DMS53 (cell line): ENCODE data around the gene PILRB.
A peak's percentile ranks its signal among the peaks of the same experiment; 100 is the strongest.

Experiments
- DNase-seq: peaks from one replicate; lab custom pipeline; 2025; lab: John Stamatoyannopoulos, UW

PILRB gene

DNA sequence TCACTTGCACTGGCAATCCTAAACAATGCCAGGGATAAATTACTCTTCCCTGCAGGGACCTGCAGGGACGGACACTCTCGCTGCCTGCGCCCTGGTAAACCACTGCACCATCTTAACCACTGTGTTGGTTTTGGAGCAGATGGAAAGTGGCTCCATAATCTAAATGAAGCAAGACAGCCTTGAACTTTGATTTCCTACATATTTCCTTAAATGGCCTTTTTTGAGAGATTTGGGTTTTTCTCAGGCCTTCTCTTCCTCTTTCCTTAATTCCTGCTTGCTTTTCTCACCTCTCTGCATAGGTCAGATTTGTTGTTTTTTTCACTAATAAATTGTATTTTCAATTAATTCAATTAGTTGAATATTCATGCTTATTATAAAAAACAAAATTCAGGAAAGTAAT, 18.1 kb downstream of the PILRB start:
- no peak for DNase-seq

DNA sequence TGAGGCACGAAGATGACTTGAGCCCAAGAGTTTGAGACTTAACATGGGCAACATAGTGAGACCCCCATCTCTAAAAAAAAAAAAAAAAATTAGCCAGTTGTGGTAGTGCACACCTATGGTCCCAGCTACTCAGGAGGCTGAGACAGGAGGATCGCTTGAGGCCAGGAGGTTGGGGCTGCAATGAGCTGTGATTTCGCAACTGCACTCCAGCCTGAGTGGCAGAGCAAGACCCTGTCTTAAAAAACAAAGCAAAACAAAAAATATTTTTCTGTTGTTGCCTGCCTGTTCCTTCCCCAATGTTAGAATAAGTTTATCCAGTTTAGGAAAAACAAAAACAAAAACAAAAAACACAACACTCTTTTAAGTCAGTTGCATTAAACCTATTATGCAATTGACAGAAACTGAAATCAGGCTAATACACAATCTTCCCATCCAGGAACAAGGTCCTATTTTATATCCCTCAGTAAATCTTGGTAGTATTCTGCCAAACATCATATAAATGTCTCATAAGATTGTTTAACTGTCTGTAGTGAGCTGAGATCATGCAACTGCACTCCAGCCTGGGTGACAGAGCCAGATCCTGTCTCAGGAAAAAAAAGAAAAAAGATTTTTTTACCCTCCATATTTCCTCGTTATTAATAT, 20.3 kb downstream of the PILRB start:
- no peak for DNase-seq

DNA sequence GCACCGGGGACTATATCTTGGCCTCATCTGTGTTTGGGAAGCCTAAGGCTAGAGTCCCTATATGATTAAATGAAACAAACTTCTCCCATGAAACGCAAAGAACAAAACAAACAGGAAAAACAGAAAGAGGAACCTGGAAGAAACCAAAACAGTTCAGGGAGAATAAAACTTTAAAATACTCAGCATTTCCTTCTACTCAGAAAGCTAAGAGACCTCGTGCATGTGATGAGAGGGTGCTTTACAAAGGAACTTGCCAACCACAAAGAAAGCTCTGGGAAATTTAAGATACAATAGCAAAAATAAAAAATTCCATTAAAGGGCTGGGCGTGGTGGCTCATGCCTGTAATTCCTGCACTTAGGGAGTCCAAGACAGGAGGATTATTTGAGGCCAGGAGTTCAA, 22.3 kb downstream of the PILRB start:
- DNase-seq = no peak

DNA sequence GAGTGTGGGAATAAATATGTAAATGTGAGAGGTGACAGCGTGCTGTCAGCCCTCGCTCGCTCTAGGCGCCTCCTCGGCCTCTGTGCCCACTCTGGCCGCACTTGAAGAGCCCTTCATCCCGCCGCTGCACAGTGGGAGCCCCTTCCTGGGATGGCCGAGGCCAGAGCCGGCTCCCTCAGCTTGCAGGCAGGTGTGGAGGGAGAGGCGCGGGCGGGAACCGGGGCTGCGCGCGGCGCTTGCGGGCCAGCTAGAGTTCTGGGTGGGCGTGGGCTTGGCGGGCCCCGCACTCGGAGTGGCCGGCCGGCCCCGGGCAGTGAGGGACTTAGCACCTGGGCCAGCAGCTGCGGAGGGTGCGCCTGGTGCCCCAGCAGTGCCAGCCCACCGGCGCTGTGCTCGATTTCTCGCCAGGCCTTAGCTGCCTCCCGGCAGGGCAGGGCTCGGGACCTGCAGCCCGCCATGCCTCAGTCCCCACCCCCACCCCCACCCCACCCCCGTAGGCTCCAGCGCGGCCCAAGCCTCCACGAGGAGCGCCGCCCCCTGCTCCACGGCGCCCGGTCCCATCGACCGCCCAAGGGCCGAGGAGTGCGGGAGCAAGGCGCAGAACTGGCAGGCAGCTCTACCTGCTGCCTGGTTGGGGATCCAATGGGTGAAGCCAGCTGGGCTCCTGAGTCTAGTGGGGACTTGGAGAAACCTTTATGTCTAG, 23.8 kb downstream of the PILRB start:
- DNase-seq = peak; percentile 53

DNA sequence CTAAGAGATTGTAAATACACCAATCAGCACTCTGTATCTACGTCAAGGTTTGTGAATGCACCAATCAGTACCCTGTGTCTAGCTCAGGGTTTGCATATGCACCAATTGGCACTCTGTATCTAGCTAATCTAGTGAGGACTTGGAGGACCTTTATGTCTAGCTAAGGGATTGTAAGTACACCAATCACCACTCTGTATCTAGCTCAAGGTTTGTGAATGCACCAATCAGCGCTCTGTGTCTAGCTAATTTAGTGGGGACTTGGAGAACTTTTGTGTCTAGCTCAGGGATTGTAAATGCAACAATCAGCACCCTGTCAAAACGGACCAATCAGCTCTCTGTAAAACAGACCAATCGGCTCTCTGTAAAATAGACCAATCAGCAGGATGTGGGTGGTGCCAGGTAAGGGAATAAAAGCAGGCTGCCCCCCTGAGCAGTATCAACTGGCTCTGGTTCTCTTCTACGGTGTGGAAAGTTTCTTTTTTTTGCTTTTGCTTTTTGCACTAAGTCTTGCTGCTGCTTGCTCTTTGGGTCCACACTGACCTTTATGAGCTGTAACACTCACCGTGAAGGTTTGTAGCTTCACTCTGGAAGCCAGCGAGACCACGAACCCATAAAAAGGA, 24.4 kb downstream of the PILRB start:
- peak; percentile 94 for DNase-seq

DNA sequence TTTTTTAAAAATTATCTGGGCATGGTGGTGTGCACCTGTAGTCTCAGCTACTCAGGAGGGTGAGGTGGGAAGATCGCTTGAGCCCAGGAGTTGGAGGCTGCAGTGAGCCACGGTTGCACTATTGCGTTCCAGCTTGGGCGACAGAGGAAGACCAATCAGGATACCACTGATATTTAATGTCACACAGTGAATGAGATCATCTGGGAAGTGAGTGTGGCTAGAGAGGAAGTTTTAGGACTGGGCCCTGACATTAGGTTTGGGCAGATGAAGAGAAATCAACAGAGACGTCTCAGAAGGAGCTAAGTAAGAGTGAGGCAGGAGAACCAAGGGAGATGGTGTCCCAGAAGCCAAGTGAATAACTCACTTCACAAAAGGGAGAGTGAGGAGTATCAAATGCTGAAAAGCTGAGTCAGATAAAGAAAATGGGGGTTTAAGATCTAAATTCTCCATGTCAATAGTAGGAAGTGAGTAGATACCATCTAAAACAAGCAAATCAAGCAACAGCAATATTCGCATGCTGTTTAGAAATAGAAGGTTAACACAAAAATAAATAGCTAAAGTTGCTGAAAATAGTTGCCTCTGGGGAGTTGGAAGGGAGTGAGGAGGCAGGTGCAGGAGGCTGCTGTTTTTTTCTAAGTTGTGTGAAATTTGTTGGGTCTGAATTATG, 26.8 kb downstream of the PILRB start:
- no peak for DNase-seq

DNA sequence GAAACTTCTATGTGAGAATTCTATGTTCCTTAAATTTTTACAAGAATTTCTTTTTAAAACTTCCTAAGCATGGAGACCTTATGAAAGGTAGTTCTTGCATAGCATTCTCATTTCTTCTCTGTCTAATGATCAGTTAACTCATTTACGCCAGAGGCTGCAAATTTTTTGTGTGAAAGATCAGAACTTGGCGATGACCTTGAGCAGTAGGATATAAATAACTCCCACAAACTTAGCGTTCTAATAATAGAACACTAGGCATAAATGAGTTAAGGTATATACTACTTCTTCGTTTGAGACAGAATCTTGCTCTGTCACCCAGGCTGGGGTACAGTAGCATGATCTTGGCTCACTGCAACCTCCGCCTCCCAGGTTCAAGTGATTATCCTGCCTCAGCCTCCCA, 29.0 kb downstream of the PILRB start:
- DNase-seq = no peak

DNA sequence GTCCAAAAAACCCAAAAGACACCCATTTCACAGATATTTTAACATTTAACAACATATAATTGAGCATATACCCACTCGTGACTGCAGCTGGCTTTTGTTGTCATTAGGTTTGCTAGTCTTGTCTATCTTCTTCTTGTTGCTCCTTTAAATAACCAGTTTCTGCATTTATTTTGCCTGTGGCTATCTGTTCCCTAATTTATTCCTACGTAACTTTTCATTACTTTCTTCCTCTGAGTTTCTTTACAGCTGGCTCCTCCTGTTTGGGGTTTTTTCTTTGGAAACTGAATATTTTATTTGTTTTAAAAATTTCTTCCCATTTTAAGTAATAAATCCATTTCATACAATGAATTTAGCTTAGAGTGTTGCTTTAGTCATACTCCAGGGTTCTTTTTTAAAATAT, 29.8 kb downstream of the PILRB start:
- no peak for DNase-seq

DNA sequence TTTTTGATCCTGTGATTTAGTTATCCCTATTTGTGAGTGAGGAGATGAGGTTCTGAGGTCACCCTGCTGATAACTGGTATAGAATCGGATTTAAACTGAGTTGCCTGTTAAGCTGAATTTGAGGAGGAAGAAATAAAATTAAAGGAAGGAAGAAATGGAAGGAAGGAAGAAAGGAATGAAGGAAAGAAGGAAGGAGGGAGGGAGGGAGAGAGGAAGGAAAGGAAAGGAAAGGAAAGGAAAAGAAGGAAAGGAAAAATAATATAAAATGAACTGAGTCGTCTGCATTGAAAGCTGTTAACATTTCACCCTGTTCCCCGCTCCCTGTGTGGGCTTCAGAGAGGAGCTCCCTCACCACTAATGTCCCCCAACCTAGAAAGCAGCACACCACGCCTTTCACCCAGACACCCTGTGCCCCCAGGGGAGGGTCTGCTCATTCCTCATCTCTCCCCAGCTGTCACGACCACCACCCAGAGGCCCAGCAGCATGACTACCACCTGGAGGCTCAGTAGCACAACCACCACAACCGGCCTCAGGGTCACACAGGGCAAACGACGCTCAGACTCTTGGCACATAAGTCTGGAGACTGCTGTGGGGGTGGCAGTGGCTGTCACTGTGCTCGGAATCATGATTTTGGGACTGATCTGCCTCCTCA, 31.6 kb downstream of the PILRB start:
- no peak for DNase-seq

DNA sequence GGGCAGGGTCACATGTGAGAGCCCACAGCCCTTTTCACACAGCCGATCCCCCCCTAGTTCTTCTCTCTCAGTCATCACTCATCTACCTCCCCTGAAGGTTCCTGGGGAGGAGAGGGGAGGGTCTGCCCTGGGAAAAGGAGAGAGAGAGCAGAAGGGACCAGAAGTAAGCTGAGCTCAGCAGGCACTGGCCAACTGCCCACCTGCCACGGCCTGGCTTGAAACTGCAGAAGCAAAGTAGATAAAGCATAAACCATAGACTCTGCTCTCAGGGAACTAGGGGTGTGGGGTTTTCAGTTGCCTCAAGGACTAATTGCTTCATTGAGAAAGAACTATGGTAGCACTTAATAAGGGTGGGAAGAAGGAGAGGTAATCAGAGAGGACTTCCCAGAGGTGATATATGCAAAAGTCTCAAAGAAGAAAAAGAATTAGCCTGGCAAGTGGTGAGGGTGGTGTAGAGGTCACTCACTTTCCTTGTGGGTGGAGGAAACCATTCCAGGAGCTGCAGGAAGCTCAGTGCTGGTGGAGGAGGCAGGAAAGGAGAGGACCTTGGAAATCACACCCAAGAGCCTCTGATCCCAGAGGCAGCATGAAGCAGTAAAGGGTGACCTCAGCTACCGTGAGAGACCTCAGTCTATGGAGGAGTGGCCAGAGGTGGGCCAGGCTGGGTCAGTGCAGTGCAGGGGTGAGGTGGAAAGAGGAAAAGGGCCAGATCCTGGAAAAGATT, 32.5 kb downstream of the PILRB start:
- DNase-seq = no peak

DNA sequence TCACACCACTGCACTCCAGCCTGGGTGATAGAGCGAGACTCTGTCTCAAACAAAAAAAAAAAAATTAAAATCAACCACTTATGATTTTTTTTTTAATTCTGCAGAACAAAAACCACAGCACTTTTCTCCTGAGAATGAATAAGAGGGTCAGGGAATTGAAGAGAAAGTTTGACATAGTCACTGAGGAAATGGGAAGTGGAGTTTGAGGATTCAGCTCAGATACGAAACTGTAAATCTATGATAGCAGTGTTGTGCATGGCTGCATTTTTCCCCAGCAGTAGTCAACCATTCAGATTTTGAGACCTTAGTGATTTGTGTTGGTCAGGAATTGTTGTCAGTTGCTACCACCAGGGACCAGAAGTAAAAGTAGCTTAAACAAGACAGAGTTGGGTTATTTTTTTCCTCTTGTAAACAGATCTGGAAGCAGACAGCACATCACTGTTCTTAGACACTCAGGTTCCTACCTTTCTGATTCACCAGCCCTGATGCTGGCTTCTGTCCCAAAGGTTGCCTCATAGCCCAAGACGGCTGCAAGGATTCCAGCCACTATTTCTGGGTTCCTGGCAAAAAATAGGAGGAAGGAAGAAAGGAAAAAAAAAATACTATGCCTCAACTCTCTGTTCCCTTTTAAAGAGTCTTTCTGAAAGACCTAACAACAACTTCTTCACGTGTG, 35.5 kb downstream of the PILRB start:
- DNase-seq = no peak

DNA sequence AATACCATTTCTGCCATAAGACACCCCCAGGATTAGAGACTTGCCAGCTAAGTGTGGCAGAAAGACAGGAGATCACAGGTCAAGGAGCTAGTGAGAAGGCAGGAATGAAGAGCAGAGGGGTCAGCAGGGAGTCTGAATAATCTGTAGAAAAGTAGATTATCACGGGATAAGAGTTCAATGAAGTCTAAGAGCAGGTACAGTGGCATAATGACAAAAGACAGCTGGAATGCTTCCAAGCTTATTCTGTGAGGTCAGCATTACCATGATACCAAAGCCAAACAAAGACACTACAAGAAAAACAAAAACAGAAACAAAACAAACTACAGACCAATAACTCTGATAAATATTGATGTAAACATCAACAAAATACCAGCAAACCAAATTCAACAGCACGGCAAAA, 36.2 kb downstream of the PILRB start:
- no peak for DNase-seq

DNA sequence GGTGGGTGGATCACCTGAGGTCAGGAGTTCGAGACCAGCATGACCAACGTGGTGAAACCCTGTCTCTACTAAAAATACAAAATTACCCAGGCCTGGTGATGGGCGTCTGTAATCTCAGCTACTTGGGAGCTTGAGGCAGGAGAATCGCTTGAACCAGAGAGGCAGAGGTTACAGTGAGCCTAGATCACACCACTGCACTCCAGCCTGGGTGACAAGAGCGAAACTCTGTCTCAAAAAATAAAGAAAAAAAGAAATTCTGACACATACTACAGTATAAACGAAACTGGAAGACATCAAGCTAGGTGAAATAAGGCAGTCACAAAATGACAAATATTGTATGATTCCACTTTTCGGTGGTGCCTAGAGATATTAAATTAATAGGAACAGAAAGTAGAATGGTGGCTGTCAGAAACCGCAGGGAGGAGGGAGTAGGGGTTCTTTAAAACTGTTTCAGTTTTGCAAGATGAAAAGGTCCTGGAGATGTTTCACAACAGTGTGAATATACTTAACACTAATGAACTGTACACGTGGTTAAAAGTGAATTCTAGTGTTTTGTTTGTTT, 38.6 kb downstream of the PILRB start:
- no peak for DNase-seq

DNA sequence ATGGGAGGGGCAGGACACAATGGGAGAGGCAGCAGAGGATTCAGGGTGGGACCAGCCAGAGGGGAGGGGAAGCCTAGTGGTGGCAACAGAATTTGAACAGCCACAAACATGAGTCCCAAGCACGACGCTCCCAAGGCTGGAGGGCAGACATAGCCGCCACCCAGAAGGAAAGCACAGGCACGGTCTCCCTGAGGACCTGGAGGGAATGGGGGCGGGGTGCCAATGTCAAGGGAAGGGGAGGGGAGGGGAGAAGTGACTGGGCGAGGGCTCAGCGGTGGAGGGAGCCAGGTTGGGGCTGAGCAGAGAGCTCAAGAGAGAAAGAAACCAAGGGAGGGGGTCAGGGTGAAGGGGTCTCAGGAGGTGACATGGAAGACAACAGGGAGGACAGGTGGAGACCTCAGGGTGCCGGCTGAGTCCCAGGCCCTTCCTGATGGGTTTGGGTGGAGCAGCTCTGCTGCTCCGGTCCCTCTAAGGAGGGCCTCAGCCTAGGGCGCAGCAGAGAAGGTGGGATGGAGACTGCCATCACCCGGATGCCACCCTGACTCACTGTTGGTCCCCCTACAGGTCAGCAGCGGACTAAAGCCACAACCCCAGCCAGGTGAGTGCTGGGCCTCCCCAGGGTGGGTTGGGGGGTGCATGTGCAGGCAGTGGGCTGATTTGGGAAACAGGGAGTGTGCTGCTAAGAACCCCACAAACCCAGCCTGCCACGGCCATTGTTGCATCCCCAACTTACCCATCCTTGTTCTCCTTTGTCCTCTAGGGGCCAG, 39.6 kb downstream of the PILRB start:
- DNase-seq = no peak

DNA sequence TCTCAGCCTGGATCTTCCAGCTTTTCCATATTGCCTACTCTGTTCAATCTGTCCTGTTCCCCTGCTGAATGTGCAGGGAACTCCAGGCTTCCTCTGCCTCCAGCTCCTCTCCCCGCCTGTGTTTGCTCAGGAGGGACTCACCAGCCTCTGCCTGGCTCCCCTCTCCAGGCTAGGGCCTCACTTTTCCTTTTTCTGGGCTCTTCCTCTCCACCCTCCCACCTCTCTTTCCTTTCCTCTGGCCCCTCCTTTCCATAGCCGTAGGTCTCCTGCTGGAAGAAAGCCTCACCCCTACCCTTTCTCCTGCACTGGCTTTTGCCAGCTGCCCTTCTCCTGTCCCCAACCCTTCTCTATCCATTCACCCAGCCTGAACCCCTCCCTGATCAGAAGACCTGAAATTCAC, 40.3 kb downstream of the PILRB start:
- DNase-seq = no peak

DNA sequence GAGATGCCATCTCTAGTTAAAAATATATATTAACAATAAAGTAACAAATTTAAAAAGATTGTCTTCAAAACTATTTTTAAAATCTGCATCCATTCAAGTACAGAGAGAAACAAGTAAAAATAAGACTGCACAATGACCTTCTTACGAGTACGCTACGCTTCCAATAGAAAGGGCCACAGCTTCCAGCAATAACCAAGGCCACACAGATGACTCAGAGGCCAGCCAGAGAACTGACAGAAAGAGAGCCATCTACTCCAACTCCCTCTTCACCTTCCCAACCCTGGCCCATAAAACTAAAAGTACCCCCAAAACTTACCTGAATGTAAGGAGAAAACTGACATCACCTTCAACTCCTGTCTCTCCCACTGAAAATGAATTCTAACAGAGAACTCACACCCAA, 42.1 kb downstream of the PILRB start:
- DNase-seq = no peak

DNA sequence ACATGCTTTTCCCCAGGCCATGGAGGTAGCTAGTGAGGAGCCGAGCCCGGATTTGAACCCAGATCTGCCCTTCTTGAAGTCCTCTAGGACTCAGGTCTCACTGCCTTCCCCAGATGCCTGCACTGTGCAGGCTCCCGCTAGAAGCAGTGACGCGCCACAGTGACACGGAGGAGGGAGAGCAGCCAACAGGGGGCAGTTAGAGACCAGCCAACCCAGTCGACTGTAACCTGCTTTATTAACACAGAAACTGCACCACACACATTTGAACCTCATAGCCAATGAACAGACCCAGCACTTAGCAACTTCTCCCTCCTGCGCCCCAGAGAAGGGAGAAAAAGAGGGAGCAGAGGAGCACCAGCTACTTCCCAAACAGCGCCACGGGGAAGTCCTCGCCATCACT, 42.7 kb downstream of the PILRB start:
- DNase-seq = peak; percentile 37

DNA sequence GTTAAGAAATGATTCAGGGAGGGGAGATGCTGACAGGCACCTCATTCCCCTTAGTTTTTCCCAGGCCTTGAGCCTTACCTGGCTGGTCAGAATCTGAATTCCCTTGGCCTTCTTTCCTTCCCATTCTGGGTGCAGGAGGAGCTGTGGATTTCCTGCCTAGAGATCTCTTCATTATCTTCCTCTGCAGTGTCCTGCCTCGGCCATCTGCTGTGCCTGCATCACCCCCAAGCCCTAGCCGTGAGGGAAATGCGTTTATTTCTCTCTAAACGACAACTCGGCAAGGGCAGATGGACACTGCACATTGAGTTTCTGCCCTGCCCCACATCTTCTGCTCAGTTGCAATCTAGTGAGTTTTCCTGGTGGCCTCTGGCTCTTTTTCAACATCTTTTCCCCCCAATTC, 43.9 kb downstream of the PILRB start:
- DNase-seq = no peak

DNA sequence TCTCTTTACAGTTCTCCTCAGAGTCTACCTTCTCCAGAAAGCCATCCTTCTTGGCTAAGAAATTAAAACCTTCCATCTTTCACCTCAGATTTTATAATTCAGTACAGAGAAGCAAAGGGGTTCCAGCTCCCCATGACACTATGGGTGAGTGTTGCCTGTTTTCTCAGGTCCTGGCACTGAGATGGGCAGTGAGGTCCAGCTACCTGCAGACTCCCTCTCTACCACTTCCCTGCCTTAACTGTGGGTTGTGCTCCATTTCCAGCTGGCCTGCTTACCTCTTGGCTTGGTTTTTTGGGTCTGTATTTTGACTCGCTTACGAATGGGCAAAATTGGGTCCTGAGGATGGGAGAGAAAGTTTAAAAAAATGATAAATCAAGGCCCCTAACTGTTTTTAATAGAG, 44.3 kb downstream of the PILRB start:
- DNase-seq = no peak

DNA sequence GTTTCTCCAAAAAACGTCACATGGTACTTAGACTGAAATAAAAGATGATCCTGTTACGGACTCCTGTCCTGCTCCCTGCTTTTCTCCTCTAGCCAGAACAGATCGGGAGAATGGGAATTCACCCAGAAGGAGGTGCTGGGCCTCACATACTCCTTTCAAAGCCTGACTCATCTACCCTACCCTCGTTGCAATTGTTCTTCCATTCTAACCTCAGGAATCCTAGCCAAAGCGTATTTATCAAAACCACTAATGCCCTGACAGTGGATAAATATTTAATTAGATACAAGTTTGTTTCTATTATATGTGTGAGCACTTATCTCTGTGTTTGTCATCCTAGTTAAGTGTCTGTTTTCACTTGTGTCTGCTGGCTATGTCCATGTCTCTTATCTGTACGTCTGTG, 48.9 kb downstream of the PILRB start:
- DNase-seq = peak; percentile 75
